Panc1 (cell line): ENCODE data around the gene KANSL3. TPM values are rescaled to one million over a fixed set of nuclear protein-coding genes. Genes with fewer than 3 reads are reported as not detected.

Experiments
- ATAC-seq: fragments of 200-7000 bp; cut with Tn5 transposase; 2 replicates; pipeline ENCODE4 v1.9.1; 2020; ENCODE audit warnings: mild to moderate bottlenecking, moderate library complexity
- BruUV-seq: library from RNA; stranded (reverse); fragments of 400-500 nt; replicated peaks from 2 replicates; lab custom pipeline; 2021; lab: Mats Ljungman, UMichigan
- CTCF ChIA-PET: fragments of 300-600 bp; sonication (Branson Sonifier 250); formaldehyde crosslinking; loops from one replicate; lab custom pipeline; 2022; ENCODE audit warnings: antibody characterized with exemption; lab: Charles Lee
- POLR2A ChIA-PET: fragments of 300-600 bp; sonication (Branson Sonifier 250); formaldehyde crosslinking; loops from one replicate; lab custom pipeline; 2022; ENCODE audit warnings: antibody characterized with exemption; lab: Charles Lee
- DNase-seq: peaks from one replicate; pipeline ENCODE4 v3.0.0-alpha.2; 2010; ENCODE audit warnings: low read depth, low spot score
- H3K27ac ChIP-seq: 2 replicates; pipeline ENCODE4 v1.5.1; 2011; ENCODE audit warnings: mild to moderate bottlenecking, low read length, inconsistent platforms
- H3K27me3 ChIP-seq: fragments of 200-500 bp; sonication (Bioruptor generic); 2 replicates; pipeline ENCODE4 v1.6.0; 2014; ENCODE audit warnings: low read length, inconsistent platforms; ENCODE audit not compliant: control insufficient read depth, insufficient read depth
- H3K36me3 ChIP-seq: fragments of 200-500 bp; sonication (Bioruptor generic); 2 replicates; pipeline ENCODE4 v1.5.1; 2014; ENCODE audit warnings: inconsistent platforms, mild to moderate bottlenecking, low read length, moderate library complexity; ENCODE audit not compliant: control insufficient read depth, insufficient read depth
- H3K4me1 ChIP-seq: 2 replicates; pipeline ENCODE4 v1.5.1; 2011; ENCODE audit warnings: inconsistent platforms, mild to moderate bottlenecking, low read length, moderate library complexity; ENCODE audit not compliant: control insufficient read depth, insufficient read depth
- H3K4me3 ChIP-seq, 2 experiments: 2 replicates each; pipeline ENCODE4 v1.5.1; 2011 to 2012; ENCODE audit warnings: low read depth in 2 of 2, low read length in 2 of 2, mild to moderate bottlenecking in 2 of 2, inconsistent platforms in 1 of 2, moderate library complexity in 1 of 2
- H3K9me3 ChIP-seq: fragments of 200-500 bp; sonication (Bioruptor generic); 2 replicates; pipeline ENCODE4 v1.5.1; 2014; ENCODE audit warnings: low read depth, mild to moderate bottlenecking, inconsistent platforms, low read length, moderate library complexity; ENCODE audit not compliant: control insufficient read depth, insufficient read depth
- CTCF ChIP-seq: fragments of 450-650 bp; IDR thresholded peaks from 2 replicates; pipeline ENCODE4 v1.5.1; 2017; ENCODE audit warnings: mild to moderate bottlenecking
- POLR2AphosphoS5 ChIP-seq: IDR thresholded peaks from 2 replicates; pipeline ENCODE4 v1.6.1; 2012; ENCODE audit warnings: mild to moderate bottlenecking, low read depth, low read length, moderate library complexity
- REST ChIP-seq, 2 experiments: IDR thresholded peaks; 2 replicates each; pipeline ENCODE4 v1.6.1; 2011 to 2012; ENCODE audit warnings: low read depth in 2 of 2, control low read depth in 1 of 2, low read length in 1 of 2, mild to moderate bottlenecking in 1 of 2, moderate library complexity in 1 of 2; ENCODE audit not compliant: insufficient read depth in 1 of 2
- SIN3A ChIP-seq: IDR thresholded peaks from 2 replicates; pipeline ENCODE4 v1.6.1; 2012; ENCODE audit warnings: low read depth, mild to moderate bottlenecking, low read length, moderate library complexity, borderline replicate concordance; ENCODE audit not compliant: insufficient read depth
- TCF7L2 ChIP-seq: IDR thresholded peaks from 2 replicates; pipeline ENCODE4 v1.6.1; 2011; ENCODE audit warnings: mild to moderate bottlenecking, low read depth, low read length, inconsistent platforms
- in situ Hi-C: cut with HindIII; loops from 2 replicates; pipeline ENCODE4 v1.10.0; 2016; ENCODE audit warnings: low sequenced_read_pairs, low pct_unique_long_range_greater_than_20kb
- intact Hi-C: fragments of 100-400 bp; cut with micrococcal nuclease; formaldehyde crosslinking; loops from one replicate; pipeline ENCODE4 v1.10.0; 2022; ENCODE audit not compliant: unreplicated experiment
- total RNA-seq: library from RNA; stranded (reverse); gene quantifications from one replicate; pipeline ENCODE4 v1.2.1, GENCODE V29; 2021; ENCODE audit not compliant: unreplicated experiment

KANSL3 gene
- total RNA-seq, 1 experiment from 2014 or later, result 50.3 TPM

- Histone ChIP-seq H3K36me3 (no peaks in the 10 kb centered on the region), H3K9me3 (no peaks in the 10 kb centered on the region), H3K4me1 (peaks cover 10% of the 10 kb centered on the region), H3K4me3 (no peak overlapping the region), H3K27ac (no peak overlapping the region), H3K27me3 (no peaks in the 10 kb centered on the region)
- in situ Hi-C loops, result no loop called here
- TF ChIP-seq POLR2AphosphoS5, result no peak
- no peak for TF ChIP-seq TCF7L2
- TF ChIP-seq SIN3A, result no peak
- TF ChIP-seq REST (IDR thresholded peaks at IDR 0.05; ENCODE audit: insufficient read depth in 1 of 2, low read depth in 2 of 2, low read length in 1 of 2), result no peak
- TF ChIP-seq CTCF, result no peak
- ChIA-PET CTCF (no interaction called here), POLR2A (no interaction called here)
- ATAC-seq (no peak), DNase-seq (no peak)
- BruUV-seq, result no TSS peak
- intact Hi-C loops, result no loop called here
Observed at GRCh38 chr2:96558485-96558884, 79.6 kb downstream of the KANSL3 start.

DNA sequence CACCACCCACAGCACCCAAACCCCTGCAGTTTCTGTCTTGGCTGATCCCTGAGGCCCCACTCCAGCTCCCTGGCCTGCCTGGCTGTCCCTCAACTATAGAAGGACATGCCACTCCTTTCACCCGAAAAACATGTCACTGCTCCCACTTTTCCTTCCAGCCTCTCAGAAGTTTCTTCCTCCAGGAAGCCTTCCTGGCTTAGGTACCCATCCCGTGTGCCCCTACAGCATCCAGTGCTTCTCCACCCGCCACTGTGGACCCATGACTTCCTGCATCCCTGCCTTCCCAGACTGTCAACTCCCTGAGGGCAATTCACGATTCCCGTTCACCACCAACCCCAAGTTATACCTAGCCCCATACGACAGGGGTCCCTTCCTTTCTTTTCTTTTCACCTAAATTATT is 80.1 kb downstream of the KANSL3 start:
- H3K27ac ChIP-seq, result no peak overlapping the region
- no peak for ATAC-seq
- in situ Hi-C loops, result no loop called here

More for the DNA sequence above, 80.1 kb downstream of the KANSL3 start:
- Histone ChIP-seq H3K27me3 (no peaks in the 10 kb centered on the region), H3K4me1 (peaks cover 10% of the 10 kb centered on the region), H3K9me3 (no peaks in the 10 kb centered on the region), H3K36me3 (no peaks in the 10 kb centered on the region), H3K4me3 (no peak overlapping the region)
- no TSS peak for BruUV-seq
- ChIA-PET POLR2A (no interaction called here), CTCF (no interaction called here)
- TF ChIP-seq SIN3A, result no peak
- TF ChIP-seq REST (IDR thresholded peaks at IDR 0.05; ENCODE audit: insufficient read depth in 1 of 2, low read depth in 2 of 2, low read length in 1 of 2), result no peak
- TF ChIP-seq CTCF, result no peak
- no peak for TF ChIP-seq POLR2AphosphoS5
- no peak for TF ChIP-seq TCF7L2
- no peak for DNase-seq
- intact Hi-C loops, result no loop called here
